GM23338 (cell line): ENCODE measurements around the gene AKIRIN1. TPM values are rescaled to one million over a fixed set of nuclear protein-coding genes. Genes with fewer than 3 reads are reported as not detected.

Experiments
- ATAC-seq: fragments of 200-7000 bp; cut with Tn5 transposase; 3 replicates; pipeline ENCODE4 v1.9.1; 2020
- DNase-seq: peaks from one replicate; pipeline ENCODE4 v3.0.0-alpha.2; 2015; ENCODE audit warnings: low spot score
- H2AFZ ChIP-seq: fragments of 200-600 bp; sonication (generic); 2 replicates; pipeline ENCODE4 v1.8.0; 2016; ENCODE audit warnings: antibody characterized with exemption, mild to moderate bottlenecking, moderate library complexity
- H3F3A ChIP-seq: fragments of 200-600 bp; sonication (generic); replicated peaks from 2 replicates; pipeline ENCODE4 v1.8.0; 2017; ENCODE audit warnings: antibody characterized with exemption, mixed run types, low read depth
- H3K27ac ChIP-seq: fragments of 200-600 bp; sonication (generic); 2 replicates; pipeline ENCODE4 v1.6.1; 2016; ENCODE audit warnings: low read depth
- H3K27me3 ChIP-seq: fragments of 200-600 bp; sonication (generic); 2 replicates; pipeline ENCODE4 v1.8.0; 2016; ENCODE audit warnings: mild to moderate bottlenecking, mixed run types, moderate library complexity; ENCODE audit not compliant: insufficient read depth
- H3K36me3 ChIP-seq: fragments of 200-600 bp; sonication (generic); 2 replicates; pipeline ENCODE4 v1.8.0; 2016; ENCODE audit warnings: mild to moderate bottlenecking; ENCODE audit not compliant: insufficient read depth
- H3K4me1 ChIP-seq: fragments of 200-600 bp; sonication (generic); 2 replicates; pipeline ENCODE4 v1.8.0; 2016; ENCODE audit warnings: mild to moderate bottlenecking, moderate library complexity; ENCODE audit not compliant: insufficient read depth
- H3K4me2 ChIP-seq: fragments of 200-600 bp; sonication (generic); 2 replicates; pipeline ENCODE4 v1.7.1; 2017; ENCODE audit warnings: mixed run types
- H3K4me3 ChIP-seq: fragments of 200-600 bp; sonication (generic); 2 replicates; pipeline ENCODE4 v1.6.1; 2016; ENCODE audit warnings: mixed run types
- H3K79me2 ChIP-seq: fragments of 200-600 bp; sonication (generic); replicated peaks from 2 replicates; pipeline ENCODE4 v1.8.0; 2017; ENCODE audit warnings: mild to moderate bottlenecking; ENCODE audit not compliant: insufficient read depth
- H3K9me2 ChIP-seq: fragments of 200-600 bp; sonication (generic); 2 replicates; pipeline ENCODE4 v1.8.0; 2017; ENCODE audit not compliant: insufficient read depth
- H4K20me1 ChIP-seq: fragments of 200-600 bp; sonication (generic); replicated peaks from 2 replicates; pipeline ENCODE4 v1.8.0; 2017; ENCODE audit warnings: mild to moderate bottlenecking; ENCODE audit not compliant: insufficient read depth
- H3K27ac Mint-ChIP-seq: 2 replicates; pipeline ENCODE4 v1.8.0; 2020; ENCODE audit warnings: inconsistent platforms, mild to moderate bottlenecking, moderate library complexity, mixed read lengths
- H3K27me3 Mint-ChIP-seq: 3 replicates; pipeline ENCODE4 v1.8.0; 2022; ENCODE audit warnings: low read depth, mild to moderate bottlenecking, moderate library complexity, mixed read lengths, inconsistent platforms; ENCODE audit not compliant: insufficient read depth, poor library complexity
- H3K36me3 Mint-ChIP-seq: 3 replicates; pipeline ENCODE4 v1.8.0; 2021; ENCODE audit warnings: low read depth, mild to moderate bottlenecking, inconsistent platforms, moderate library complexity, mixed read lengths
- H3K4me1 Mint-ChIP-seq: 3 replicates; pipeline ENCODE4 v1.8.0; 2020; ENCODE audit warnings: mild to moderate bottlenecking, inconsistent platforms, mixed read lengths
- H3K4me3 Mint-ChIP-seq: 3 replicates; pipeline ENCODE4 v1.8.0; 2021; ENCODE audit warnings: moderate library complexity, mild to moderate bottlenecking, inconsistent platforms, mixed read lengths
- H3K9me3 Mint-ChIP-seq: 3 replicates; pipeline ENCODE4 v1.8.0; 2020; ENCODE audit warnings: moderate library complexity, mild to moderate bottlenecking, inconsistent platforms, mixed read lengths
- CREB1 ChIP-seq: fragments of 250-450 bp; sonication (Bioruptor Pico); IDR thresholded peaks from 2 replicates; pipeline ENCODE4 v1.5.0; 2020; ENCODE audit warnings: low read depth, mild to moderate bottlenecking, moderate library complexity
- ETS1 ChIP-seq: IDR thresholded peaks from 2 replicates; pipeline ENCODE4 v1.6.1; 2016; ENCODE audit warnings: antibody characterized with exemption
- EZH2 ChIP-seq: fragments of 200-600 bp; sonication (generic); IDR thresholded peaks from one replicate; pipeline ENCODE4 v1.8.0; 2017; ENCODE audit warnings: antibody characterized with exemption, mild to moderate bottlenecking, low read depth; ENCODE audit not compliant: unreplicated experiment
- EZH2phosphoT487 ChIP-seq: fragments of 200-600 bp; sonication (generic); IDR thresholded peaks from one replicate; pipeline ENCODE4 v1.8.1; 2018; ENCODE audit warnings: antibody characterized with exemption; ENCODE audit not compliant: unreplicated experiment
- JUNB ChIP-seq: IDR thresholded peaks from one replicate; pipeline ENCODE4 v1.6.1; 2016; ENCODE audit warnings: antibody characterized with exemption; ENCODE audit not compliant: unreplicated experiment
- NANOG ChIP-seq: IDR thresholded peaks from 2 replicates; pipeline ENCODE4 v1.6.1; 2016; ENCODE audit warnings: antibody characterized with exemption, borderline replicate concordance
- POLR2AphosphoS5 ChIP-seq: IDR thresholded peaks from 2 replicates; pipeline ENCODE4 v1.6.1; 2016; ENCODE audit warnings: antibody characterized with exemption, low read depth
- STAT1 ChIP-seq: IDR thresholded peaks from one replicate; pipeline ENCODE4 v1.6.1; 2016; ENCODE audit warnings: antibody characterized with exemption; ENCODE audit not compliant: unreplicated experiment
- ZNF114 ChIP-seq: fragments of 250-450 bp; sonication (Bioruptor Pico); IDR thresholded peaks from 2 replicates; pipeline ENCODE4 v1.5.0; 2020; ENCODE audit warnings: mild to moderate bottlenecking, moderate library complexity
- ZNF331 ChIP-seq: fragments of 250-450 bp; sonication (Bioruptor Pico); IDR thresholded peaks from 2 replicates; pipeline ENCODE4 v1.5.0; 2020; ENCODE audit warnings: low read depth, mild to moderate bottlenecking, moderate library complexity
- polyA plus RNA-seq: library from polyadenylated mRNA; unstranded; fragments of >200 nt; fragmentation: Nextera tagmentation; extraction: Ambion mirVana; gene quantifications from 2 replicates; pipeline ENCODE4 v1.2.1, GENCODE V29; 2016
- total RNA-seq: library from RNA; depleted of rRNA; stranded (reverse); fragments of >200 nt; shearing (Covaris generic); gene quantifications from 2 replicates; pipeline ENCODE4 v1.2.3, GENCODE V29; 2014
- TF ChIP-seq, protein P1 (sequence below), 2 experiments: fragments of 200-600 bp in 1 of 2; sonication (generic) in 1 of 2; conservative IDR thresholded peaks; 2 replicates each; pipeline versions ENCODE4 v1.5.1 to v1.6.1; 2016 to 2017; ENCODE audit warnings: antibody characterized with exemption in 2 of 2, low read depth in 2 of 2, mild to moderate bottlenecking in 2 of 2, moderate library complexity in 1 of 2
- TF ChIP-seq, protein P2 (sequence below): fragments of 250-450 bp; sonication (Bioruptor Pico); IDR thresholded peaks from 2 replicates; pipeline ENCODE4 v1.5.0; 2020; ENCODE audit warnings: mild to moderate bottlenecking, moderate library complexity
- TF ChIP-seq, protein P3 (sequence below): IDR thresholded peaks from one replicate; pipeline ENCODE4 v1.6.1; 2018; ENCODE audit warnings: antibody characterized with exemption; ENCODE audit not compliant: unreplicated experiment

The AKIRIN1 gene
- total and polyA plus RNA-seq, 2 experiments from 2014 or later: 162 to 254 TPM

GRCh38 chr1:39036678-39037077 lies 45.6 kb downstream of the AKIRIN1 start (continued):
- no peak for TF ChIP-seq POLR2AphosphoS5
- TF ChIP-seq EZH2: no peak
- no peak for TF ChIP-seq EZH2phosphoT487
- no peak for TF ChIP-seq JUNB
- TF ChIP-seq STAT1: no peak

DNA sequence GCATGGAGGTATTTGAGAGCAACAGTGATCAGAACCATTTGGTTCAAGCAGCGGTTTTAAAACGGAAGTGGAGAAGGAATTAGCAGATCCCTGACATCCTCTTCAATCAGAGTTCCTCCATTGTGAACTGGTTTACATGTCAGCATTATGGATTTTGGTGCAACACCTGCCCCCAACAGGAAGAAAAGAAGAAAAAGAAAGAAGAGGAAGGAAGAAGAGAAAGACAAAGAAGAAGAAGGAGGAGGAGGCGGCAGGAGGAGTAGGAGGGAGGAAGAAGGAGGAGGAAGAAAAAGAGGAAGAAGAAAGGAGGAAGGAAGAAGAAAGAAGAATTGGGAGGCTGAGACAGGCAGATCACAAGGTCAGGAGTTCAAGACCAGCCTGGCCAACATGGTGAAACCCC lies 52.4 kb downstream of the AKIRIN1 start:
- no peaks in the 10 kb centered on the region for H3K9me2 ChIP-seq

More for the DNA sequence above, 52.4 kb downstream of the AKIRIN1 start:
- Histone ChIP-seq H3K4me3 (no peak overlapping the region), H2AFZ (no peak overlapping the region), H3F3A (no peaks in the 10 kb centered on the region), H3K4me1 (peaks cover 3% of the 10 kb centered on the region; the same call in 1 of the 2 replicates), H4K20me1 (no peaks in the 10 kb centered on the region), H3K79me2 (no peaks in the 10 kb centered on the region), H3K36me3 (peaks cover 7% of the 10 kb centered on the region; the same call in 1 of the 2 replicates), H3K27ac (no peak overlapping the region), H3K4me2 (no peak overlapping the region), H3K27me3 (no peaks in the 10 kb centered on the region)
- DNase-seq: no peak
- peaks cover 26% of the 10 kb centered on the region for H3K36me3 Mint-ChIP-seq
- no peak overlapping the region for H3K27ac Mint-ChIP-seq
- peaks cover 2% of the 10 kb centered on the region for H3K27me3 Mint-ChIP-seq
- H3K4me1 Mint-ChIP-seq: peaks cover 9% of the 10 kb centered on the region; the same call in 2 of the 3 replicates
- H3K4me3 Mint-ChIP-seq: no peak overlapping the region
- no peak for ATAC-seq
- H3K9me3 Mint-ChIP-seq: no peaks in the 10 kb centered on the region
- no peak for TF ChIP-seq ETS1
- TF ChIP-seq, protein P1, sequence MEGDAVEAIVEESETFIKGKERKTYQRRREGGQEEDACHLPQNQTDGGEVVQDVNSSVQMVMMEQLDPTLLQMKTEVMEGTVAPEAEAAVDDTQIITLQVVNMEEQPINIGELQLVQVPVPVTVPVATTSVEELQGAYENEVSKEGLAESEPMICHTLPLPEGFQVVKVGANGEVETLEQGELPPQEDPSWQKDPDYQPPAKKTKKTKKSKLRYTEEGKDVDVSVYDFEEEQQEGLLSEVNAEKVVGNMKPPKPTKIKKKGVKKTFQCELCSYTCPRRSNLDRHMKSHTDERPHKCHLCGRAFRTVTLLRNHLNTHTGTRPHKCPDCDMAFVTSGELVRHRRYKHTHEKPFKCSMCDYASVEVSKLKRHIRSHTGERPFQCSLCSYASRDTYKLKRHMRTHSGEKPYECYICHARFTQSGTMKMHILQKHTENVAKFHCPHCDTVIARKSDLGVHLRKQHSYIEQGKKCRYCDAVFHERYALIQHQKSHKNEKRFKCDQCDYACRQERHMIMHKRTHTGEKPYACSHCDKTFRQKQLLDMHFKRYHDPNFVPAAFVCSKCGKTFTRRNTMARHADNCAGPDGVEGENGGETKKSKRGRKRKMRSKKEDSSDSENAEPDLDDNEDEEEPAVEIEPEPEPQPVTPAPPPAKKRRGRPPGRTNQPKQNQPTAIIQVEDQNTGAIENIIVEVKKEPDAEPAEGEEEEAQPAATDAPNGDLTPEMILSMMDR (conservative IDR thresholded peaks at IDR 0.05; ENCODE audit: low read depth in 2 of 2): no peak
- no peak for TF ChIP-seq CREB1 (CRISPR knock-in tag)
- TF ChIP-seq EZH2: no peak
- TF ChIP-seq STAT1: no peak
- TF ChIP-seq, protein P2, sequence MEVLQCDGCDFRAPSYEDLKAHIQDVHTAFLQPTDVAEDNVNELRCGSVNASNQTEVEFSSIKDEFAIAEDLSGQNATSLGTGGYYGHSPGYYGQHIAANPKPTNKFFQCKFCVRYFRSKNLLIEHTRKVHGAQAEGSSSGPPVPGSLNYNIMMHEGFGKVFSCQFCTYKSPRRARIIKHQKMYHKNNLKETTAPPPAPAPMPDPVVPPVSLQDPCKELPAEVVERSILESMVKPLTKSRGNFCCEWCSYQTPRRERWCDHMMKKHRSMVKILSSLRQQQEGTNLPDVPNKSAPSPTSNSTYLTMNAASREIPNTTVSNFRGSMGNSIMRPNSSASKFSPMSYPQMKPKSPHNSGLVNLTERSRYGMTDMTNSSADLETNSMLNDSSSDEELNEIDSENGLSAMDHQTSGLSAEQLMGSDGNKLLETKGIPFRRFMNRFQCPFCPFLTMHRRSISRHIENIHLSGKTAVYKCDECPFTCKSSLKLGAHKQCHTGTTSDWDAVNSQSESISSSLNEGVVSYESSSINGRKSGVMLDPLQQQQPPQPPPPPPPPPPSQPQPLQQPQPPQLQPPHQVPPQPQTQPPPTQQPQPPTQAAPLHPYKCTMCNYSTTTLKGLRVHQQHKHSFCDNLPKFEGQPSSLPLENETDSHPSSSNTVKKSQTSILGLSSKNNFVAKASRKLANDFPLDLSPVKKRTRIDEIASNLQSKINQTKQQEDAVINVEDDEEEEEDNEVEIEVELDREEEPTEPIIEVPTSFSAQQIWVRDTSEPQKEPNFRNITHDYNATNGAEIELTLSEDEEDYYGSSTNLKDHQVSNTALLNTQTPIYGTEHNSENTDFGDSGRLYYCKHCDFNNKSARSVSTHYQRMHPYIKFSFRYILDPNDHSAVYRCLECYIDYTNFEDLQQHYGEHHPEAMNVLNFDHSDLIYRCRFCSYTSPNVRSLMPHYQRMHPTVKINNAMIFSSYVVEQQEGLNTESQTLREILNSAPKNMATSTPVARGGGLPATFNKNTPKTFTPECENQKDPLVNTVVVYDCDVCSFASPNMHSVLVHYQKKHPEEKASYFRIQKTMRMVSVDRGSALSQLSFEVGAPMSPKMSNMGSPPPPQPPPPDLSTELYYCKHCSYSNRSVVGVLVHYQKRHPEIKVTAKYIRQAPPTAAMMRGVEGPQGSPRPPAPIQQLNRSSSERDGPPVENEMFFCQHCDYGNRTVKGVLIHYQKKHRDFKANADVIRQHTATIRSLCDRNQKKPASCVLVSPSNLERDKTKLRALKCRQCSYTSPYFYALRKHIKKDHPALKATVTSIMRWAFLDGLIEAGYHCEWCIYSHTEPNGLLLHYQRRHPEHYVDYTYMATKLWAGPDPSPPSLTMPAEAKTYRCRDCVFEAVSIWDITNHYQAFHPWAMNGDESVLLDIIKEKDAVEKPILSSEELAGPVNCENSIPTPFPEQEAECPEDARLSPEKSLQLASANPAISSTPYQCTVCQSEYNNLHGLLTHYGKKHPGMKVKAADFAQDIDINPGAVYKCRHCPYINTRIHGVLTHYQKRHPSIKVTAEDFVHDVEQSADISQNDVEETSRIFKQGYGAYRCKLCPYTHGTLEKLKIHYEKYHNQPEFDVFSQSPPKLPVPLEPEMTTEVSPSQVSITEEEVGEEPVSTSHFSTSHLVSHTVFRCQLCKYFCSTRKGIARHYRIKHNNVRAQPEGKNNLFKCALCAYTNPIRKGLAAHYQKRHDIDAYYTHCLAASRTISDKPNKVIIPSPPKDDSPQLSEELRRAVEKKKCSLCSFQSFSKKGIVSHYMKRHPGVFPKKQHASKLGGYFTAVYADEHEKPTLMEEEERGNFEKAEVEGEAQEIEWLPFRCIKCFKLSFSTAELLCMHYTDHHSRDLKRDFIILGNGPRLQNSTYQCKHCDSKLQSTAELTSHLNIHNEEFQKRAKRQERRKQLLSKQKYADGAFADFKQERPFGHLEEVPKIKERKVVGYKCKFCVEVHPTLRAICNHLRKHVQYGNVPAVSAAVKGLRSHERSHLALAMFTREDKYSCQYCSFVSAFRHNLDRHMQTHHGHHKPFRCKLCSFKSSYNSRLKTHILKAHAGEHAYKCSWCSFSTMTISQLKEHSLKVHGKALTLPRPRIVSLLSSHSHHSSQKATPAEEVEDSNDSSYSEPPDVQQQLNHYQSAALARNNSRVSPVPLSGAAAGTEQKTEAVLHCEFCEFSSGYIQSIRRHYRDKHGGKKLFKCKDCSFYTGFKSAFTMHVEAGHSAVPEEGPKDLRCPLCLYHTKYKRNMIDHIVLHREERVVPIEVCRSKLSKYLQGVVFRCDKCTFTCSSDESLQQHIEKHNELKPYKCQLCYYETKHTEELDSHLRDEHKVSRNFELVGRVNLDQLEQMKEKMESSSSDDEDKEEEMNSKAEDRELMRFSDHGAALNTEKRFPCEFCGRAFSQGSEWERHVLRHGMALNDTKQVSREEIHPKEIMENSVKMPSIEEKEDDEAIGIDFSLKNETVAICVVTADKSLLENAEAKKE (CRISPR knock-in tag): no peak
- no peak for TF ChIP-seq ZNF114
- TF ChIP-seq, protein P3, sequence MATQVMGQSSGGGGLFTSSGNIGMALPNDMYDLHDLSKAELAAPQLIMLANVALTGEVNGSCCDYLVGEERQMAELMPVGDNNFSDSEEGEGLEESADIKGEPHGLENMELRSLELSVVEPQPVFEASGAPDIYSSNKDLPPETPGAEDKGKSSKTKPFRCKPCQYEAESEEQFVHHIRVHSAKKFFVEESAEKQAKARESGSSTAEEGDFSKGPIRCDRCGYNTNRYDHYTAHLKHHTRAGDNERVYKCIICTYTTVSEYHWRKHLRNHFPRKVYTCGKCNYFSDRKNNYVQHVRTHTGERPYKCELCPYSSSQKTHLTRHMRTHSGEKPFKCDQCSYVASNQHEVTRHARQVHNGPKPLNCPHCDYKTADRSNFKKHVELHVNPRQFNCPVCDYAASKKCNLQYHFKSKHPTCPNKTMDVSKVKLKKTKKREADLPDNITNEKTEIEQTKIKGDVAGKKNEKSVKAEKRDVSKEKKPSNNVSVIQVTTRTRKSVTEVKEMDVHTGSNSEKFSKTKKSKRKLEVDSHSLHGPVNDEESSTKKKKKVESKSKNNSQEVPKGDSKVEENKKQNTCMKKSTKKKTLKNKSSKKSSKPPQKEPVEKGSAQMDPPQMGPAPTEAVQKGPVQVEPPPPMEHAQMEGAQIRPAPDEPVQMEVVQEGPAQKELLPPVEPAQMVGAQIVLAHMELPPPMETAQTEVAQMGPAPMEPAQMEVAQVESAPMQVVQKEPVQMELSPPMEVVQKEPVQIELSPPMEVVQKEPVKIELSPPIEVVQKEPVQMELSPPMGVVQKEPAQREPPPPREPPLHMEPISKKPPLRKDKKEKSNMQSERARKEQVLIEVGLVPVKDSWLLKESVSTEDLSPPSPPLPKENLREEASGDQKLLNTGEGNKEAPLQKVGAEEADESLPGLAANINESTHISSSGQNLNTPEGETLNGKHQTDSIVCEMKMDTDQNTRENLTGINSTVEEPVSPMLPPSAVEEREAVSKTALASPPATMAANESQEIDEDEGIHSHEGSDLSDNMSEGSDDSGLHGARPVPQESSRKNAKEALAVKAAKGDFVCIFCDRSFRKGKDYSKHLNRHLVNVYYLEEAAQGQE: no peak
- no peak for TF ChIP-seq POLR2AphosphoS5
- no peak for TF ChIP-seq EZH2phosphoT487
- no peak for TF ChIP-seq JUNB
- no peak for TF ChIP-seq NANOG
- no peak for TF ChIP-seq ZNF331 (CRISPR knock-in tag)
